Adrenal gland (tissue), 5 donors: ENCODE measurements around the gene MYLK4.

ENCODE experiments used
- CTCF ChIP-seq, 6 experiments: fragments of 450-650 bp in 4 of 6; fragments of 200-600 bp in 2 of 6; sonication (generic) in 1 of 6; IDR thresholded peaks; 1 replicate in 5 of 6; 2 replicates in 1 of 6; pipeline versions ENCODE4 v1.5.1 to v1.8.0; 2016 to 2021; ENCODE audit warnings: antibody characterized with exemption in 6 of 6, mild to moderate bottlenecking in 2 of 6, moderate library complexity in 1 of 6
- POLR2A ChIP-seq, 2 donors: fragments of 450-650 bp; IDR thresholded peaks; one replicate each; pipeline ENCODE4 v1.6.1; 2017; ENCODE audit warnings: antibody characterized with exemption in 2 of 2, mild to moderate bottlenecking in 2 of 2, moderate library complexity in 1 of 2
- donor health status: DM: no; HTN: no; CAD: no.

- no peak for TF ChIP-seq CTCF (IDR thresholded peaks at IDR 0.05)
- no peak for TF ChIP-seq POLR2A (IDR thresholded peaks at IDR 0.05)
These were observed 19.4 kb upstream of the MYLK4 start for GRCh38 chr6:2770171-2770570.
